NOMO-1 (cell line): ENCODE results near the gene GRK4.
A peak's percentile ranks its signal among the peaks of the same experiment; 100 is the strongest.

Experiments
- DNase-seq, 2 experiments: peaks; one replicate each; lab custom pipeline; 2025; ENCODE audit not compliant: unreplicated experiment in 2 of 2; lab: John Stamatoyannopoulos, UW

Gene GRK4

GRCh38 chr4:3060946-3061345 lies 97.6 kb downstream of the GRK4 start:
- DNase-seq: no peak

GRCh38 chr4:3062471-3062870 lies 99.1 kb downstream of the GRK4 start:
- peak; percentile 78 to 82 for DNase-seq

GRCh38 chr4:3065551-3065950 lies 102.2 kb downstream of the GRK4 start:
- DNase-seq: no peak

DNA sequence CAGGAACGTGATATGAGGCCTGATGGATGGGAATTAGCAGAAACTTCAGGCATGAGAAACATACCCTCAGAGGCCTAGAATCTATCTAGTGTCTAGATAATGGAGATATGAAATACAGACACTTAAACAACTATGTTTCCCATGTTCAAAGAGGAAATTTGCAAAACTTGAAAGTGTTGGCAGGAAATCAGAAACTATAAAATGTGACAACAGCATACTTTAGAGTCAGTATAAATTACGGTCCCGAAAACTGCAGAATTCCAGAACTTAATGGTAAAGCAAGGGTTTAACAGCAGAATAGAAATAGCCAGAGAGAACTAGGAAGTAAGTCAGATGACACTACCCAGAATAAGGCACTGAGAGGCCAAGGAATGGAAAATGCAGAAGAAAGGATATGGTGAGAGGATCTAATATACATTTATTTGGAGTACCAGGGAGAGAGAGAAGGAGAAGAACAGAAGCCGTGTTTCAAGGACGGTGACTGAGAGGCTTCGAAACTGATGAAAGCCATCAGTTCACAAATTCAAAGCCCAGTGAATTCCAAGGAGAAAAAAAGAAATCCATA lies 103.5 kb downstream of the GRK4 start:
- DNase-seq: no peak

DNA sequence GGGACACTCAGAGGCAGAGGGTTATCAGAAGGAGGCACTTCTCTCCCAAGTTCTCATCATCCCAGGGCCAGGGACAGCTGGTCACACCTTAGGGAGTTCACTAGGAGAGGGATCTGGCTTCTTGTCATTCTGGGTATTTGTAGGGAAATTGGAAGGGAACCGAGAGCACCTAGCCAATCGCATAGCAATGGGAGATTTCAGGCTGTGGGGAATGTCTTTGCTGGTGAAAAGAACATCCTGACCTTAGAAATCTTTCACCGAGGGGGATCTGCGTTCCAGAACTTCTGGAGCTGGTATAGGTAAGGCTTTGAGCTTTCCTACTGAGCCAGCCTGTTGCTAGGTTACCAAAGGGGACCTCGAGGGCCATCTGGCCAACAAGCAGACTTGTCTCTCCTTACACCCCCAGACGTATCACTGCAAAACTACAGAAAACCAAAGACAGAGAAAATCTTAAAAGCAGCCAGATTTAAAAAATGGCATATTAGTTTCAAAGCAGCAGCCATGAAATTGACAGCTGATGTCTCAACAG lies 104.2 kb downstream of the GRK4 start:
- DNase-seq: no peak

DNA sequence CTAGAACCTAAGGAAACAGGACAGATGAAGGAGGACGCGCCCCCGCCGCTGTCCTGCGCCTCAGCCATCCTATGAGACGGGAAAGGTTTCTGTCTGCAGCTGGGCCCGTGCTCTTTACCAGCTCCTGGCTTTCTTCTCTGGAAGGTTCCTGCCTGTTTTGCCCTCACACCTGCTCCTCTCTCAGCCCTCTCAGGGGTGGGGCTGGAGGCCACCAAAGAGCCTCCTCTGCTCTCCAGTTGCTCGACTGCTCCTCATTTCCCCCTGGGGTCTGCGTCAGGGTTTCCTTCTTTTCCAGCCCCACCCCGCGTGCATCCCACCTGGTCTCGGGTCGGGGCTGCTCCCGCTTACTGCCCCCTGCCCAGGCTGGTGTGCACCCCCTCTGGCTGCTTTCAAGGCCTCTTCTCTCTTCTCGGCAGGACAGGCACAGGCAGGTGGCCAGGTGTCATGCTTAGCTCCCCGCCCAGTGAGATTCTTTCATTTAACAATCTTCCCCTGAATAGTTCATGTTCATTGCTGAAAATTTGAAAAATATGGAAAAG lies 106.4 kb downstream of the GRK4 start:
- no peak for DNase-seq

DNA sequence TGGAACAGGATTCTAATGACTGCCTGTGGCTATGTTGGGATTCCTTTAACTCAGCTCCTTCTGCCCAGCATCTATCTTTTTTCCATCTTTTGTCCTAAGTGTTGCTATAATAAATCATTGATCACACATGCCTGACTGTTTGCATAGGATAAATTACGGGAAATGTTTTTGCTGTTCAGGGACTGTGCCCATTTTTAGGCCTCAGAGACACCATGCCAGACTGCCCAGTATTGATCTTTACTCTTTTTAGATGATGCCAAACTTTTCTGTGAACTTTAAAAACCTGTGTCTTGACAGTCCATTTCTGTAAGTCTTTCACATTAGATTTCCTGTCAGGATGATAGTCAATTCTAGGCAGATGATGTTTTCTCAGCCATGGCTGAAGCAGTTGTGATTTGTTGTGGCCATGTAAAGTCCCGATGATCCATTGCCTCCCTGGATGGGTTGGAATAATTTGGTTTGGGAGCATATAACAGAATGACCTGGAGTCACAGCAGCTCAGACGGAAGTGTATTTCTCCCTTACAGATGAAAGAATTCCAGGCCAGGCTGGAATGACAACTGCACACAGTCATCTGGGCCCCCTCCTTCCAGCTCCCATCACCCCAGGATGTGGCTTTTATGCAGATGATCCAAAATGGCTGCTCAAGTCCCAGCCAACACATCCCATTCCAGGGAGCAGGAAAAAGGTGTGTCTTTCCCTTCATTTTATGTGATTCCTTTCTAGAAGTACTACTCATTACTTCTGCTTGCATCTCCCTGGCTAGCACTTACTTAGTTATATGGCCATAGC lies 107.5 kb downstream of the GRK4 start:
- DNase-seq: no peak

- DNase-seq: no peak
These were observed 108.4 kb downstream of the GRK4 start for GRCh38 chr4:3071811-3072210.

GRCh38 chr4:3073158-3074077 lies 110.0 kb downstream of the GRK4 start:
- DNase-seq: no peak

DNA sequence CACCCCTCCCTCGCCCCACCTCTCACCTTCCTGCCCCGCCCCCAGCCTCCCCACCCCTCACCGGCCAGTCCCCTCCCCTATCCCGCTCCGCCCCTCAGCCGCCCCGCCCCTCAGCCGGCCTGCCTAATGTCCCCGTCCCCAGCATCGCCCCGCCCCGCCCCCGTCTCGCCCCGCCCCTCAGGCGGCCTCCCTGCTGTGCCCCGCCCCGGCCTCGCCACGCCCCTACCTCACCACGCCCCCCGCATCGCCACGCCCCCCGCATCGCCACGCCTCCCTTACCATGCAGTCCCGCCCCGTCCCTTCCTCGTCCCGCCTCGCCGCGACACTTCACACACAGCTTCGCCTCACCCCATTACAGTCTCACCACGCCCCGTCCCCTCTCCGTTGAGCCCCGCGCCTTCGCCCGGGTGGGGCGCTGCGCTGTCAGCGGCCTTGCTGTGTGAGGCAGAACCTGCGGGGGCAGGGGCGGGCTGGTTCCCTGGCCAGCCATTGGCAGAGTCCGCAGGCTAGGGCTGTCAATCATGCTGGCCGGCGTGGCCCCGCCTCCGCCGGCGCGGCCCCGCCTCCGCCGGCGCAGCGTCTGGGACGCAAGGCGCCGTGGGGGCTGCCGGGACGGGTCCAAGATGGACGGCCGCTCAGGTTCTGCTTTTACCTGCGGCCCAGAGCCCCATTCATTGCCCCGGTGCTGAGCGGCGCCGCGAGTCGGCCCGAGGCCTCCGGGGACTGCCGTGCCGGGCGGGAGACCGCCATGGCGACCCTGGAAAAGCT lies 110.9 kb downstream of the GRK4 start, which contains the start of the genes HTT and HTT-AS:
HTT (plus strand) TSS at position 604 of the 768 bp plus-strand sequence; CDS start at position 749, 145 bp downstream.
HTT-AS (minus strand) TSS at position 461 of the 768 bp plus-strand sequence.
- peak; percentile 86 to 91 for DNase-seq

DNA sequence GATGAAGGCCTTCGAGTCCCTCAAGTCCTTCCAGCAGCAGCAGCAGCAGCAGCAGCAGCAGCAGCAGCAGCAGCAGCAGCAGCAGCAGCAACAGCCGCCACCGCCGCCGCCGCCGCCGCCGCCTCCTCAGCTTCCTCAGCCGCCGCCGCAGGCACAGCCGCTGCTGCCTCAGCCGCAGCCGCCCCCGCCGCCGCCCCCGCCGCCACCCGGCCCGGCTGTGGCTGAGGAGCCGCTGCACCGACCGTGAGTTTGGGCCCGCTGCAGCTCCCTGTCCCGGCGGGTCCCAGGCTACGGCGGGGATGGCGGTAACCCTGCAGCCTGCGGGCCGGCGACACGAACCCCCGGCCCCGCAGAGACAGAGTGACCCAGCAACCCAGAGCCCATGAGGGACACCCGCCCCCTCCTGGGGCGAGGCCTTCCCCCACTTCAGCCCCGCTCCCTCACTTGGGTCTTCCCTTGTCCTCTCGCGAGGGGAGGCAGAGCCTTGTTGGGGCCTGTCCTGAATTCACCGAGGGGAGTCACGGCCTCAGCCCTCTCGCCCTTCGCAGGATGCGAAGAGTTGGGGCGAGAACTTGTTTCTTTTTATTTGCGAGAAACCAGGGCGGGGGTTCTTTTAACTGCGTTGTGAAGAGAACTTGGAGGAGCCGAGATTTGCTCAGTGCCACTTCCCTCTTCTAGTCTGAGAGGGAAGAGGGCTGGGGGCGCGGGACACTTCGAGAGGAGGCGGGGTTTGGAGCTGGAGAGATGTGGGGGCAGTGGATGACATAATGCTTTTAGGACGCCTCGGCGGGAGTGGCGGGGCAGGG lies 111.7 kb downstream of the GRK4 start:
- DNase-seq: peak; percentile 24 to 65

GRCh38 chr4:3075652-3075981 lies 112.2 kb downstream of the GRK4 start:
- no peak for DNase-seq

- DNase-seq: peak; percentile 10 to 17
These were observed 114.4 kb downstream of the GRK4 start for GRCh38 chr4:3077796-3078195.

DNA sequence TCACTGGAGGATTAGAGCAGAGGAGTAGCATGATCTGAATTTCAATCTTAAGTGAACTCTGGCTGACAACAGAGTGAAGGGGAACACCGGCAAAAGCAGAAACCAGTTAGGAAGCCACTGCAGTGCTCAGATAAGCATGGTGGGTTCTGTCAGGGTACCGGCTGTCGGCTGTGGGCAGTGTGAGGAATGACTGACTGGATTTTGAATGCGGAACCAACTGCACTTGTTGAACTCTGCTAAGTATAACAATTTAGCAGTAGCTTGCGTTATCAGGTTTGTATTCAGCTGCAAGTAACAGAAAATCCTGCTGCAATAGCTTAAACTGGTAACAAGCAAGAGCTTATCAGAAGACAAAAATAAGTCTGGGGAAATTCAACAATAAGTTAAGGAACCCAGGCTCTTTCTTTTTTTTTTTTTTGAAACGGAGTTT lies 116.3 kb downstream of the GRK4 start:
- DNase-seq: no peak

- no peak for DNase-seq
These were observed 119.6 kb downstream of the GRK4 start for GRCh38 chr4:3082925-3083515.

GRCh38 chr4:3083732-3084131 lies 120.4 kb downstream of the GRK4 start:
- no peak for DNase-seq

GRCh38 chr4:3085948-3086670 lies 122.7 kb downstream of the GRK4 start:
- no peak for DNase-seq

- DNase-seq: no peak
These were observed 123.9 kb downstream of the GRK4 start for GRCh38 chr4:3087115-3087797.
